ENCODE measurements around the gene LIG3.

The LIG3 gene

GRCh38 chr17:35057332-35057915, 77.1 kb downstream of the LIG3 start:
- no peaks in the 10 kb centered on the region for H3K9me3 Mint-ChIP-seq
- H3K4me1 Mint-ChIP-seq (ENCODE audit: low read depth), result peaks cover 52% of the 10 kb centered on the region
- H3K36me3 Mint-ChIP-seq (ENCODE audit: low read depth), result peaks cover 59% of the 10 kb centered on the region
- intact Hi-C loops (cut with micrococcal nuclease), result no loop called here
- H3K27ac Mint-ChIP-seq, result peak overlapping the region; percentile 23
- no peak overlapping the region for H3K4me3 Mint-ChIP-seq
- H3K27me3 Mint-ChIP-seq, result no peaks in the 10 kb centered on the region
